SU-DHL-6 (cell line): ENCODE results near the gene TBC1D1.

Experiments
- H2AFZ ChIP-seq: fragments of 200-600 bp; sonication (generic); 2 replicates; pipeline ENCODE4 v1.6.1; 2014; ENCODE audit warnings: low read depth, mild to moderate bottlenecking, moderate library complexity, mixed read lengths, antibody characterized with exemption, low read length; ENCODE audit not compliant: severe bottlenecking
- H3F3A ChIP-seq: fragments of 200-600 bp; shearing (Covaris generic); 2 replicates; pipeline ENCODE4 v1.6.0; 2016; ENCODE audit warnings: antibody characterized with exemption, mild to moderate bottlenecking; ENCODE audit not compliant: insufficient read depth
- H3K27ac ChIP-seq: fragments of 200-600 bp; sonication (generic); 2 replicates; pipeline ENCODE4 v1.5.1; 2016; ENCODE audit warnings: low read depth, mild to moderate bottlenecking, low read length, moderate library complexity, mixed read lengths
- H3K27me3 ChIP-seq: fragments of 200-600 bp; sonication (generic), shearing (Covaris generic); 2 replicates; pipeline ENCODE4 v1.6.0; 2014; ENCODE audit warnings: mild to moderate bottlenecking, low read length
- H3K36me3 ChIP-seq: fragments of 200-600 bp; sonication (generic); 2 replicates; pipeline ENCODE4 v1.6.1; 2014; ENCODE audit warnings: mild to moderate bottlenecking, low read length, mixed read lengths
- H3K4me2 ChIP-seq: fragments of 300-600, 200-600 bp; shearing (Covaris generic), sonication (generic); 2 replicates; pipeline ENCODE4 v1.6.0; 2014; ENCODE audit warnings: low read length, low read depth, mild to moderate bottlenecking; ENCODE audit not compliant: poor library complexity, severe bottlenecking
- H3K4me3 ChIP-seq: fragments of 200-600 bp; sonication (generic); 2 replicates; pipeline ENCODE4 v1.5.1; 2014; ENCODE audit warnings: antibody characterized with exemption, low read length, mild to moderate bottlenecking, mixed read lengths; ENCODE audit not compliant: insufficient read depth, poor library complexity, severe bottlenecking
- H3K79me2 ChIP-seq: fragments of 200-600 bp; sonication (generic); 2 replicates; pipeline ENCODE4 v1.6.1; 2014; ENCODE audit warnings: mild to moderate bottlenecking, low read length, moderate library complexity; ENCODE audit not compliant: insufficient read depth
- H3K9ac ChIP-seq: fragments of 200-600 bp; sonication (generic); 2 replicates; pipeline ENCODE4 v1.7.0; 2014; ENCODE audit warnings: mild to moderate bottlenecking, low read length
- H3K9me2 ChIP-seq: fragments of 200-600 bp; sonication (generic); replicated peaks from 2 replicates; pipeline ENCODE4 v1.6.1; 2014; ENCODE audit warnings: low read length; ENCODE audit not compliant: insufficient read depth
- H3K9me3 ChIP-seq: fragments of 200-600 bp; sonication (generic); 2 replicates; pipeline ENCODE4 v1.6.1; 2014; ENCODE audit warnings: low read length, mixed read lengths; ENCODE audit not compliant: insufficient read depth
- H4K20me1 ChIP-seq: fragments of 200-600 bp; sonication (generic); 2 replicates; pipeline ENCODE4 v1.6.1; 2014; ENCODE audit warnings: low read depth, mild to moderate bottlenecking, antibody characterized with exemption, low read length, moderate library complexity, mixed read lengths
- CTCF ChIP-seq: fragments of 200-600 bp; sonication (generic); IDR thresholded peaks from one replicate; pipeline ENCODE4 v1.5.1; 2017; ENCODE audit warnings: antibody characterized with exemption, mild to moderate bottlenecking, low read length, moderate library complexity; ENCODE audit not compliant: insufficient read depth, poor library complexity, severe bottlenecking
- EZH2phosphoT487 ChIP-seq: fragments of 200-600 bp; sonication (generic), shearing (Covaris generic); conservative IDR thresholded peaks from 2 replicates; pipeline ENCODE4 v1.6.1; 2018; ENCODE audit warnings: mild to moderate bottlenecking, antibody characterized with exemption, low read length, moderate library complexity, mixed read lengths

Gene TBC1D1

DNA sequence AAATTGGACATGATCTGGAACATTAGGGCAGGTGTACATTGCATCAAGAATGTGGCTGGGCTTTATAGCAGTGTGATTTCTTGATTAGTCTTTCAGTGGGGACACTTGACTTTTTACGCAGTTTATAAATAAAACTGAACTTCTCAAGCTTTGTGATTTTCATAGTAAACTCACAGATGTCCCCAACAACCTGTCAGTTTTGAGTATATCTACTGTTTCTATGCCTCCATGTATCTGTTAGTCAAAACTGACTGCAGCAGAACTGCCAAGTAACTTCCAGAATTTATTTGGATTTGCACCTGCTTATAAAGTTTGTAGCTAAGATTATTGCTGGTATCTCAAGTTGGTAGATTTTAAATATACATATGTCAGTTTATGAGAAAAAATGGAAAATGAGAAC lies 89.4 kb downstream of the TBC1D1 start:
- peaks cover 27% of the 10 kb centered on the region for H3K79me2 ChIP-seq
- H3K9ac ChIP-seq: no peak overlapping the region
- TF ChIP-seq EZH2phosphoT487 (no peak), CTCF (no peak)

GRCh38 chr4:37981425-37981824 lies 90.5 kb downstream of the TBC1D1 start:
- Histone ChIP-seq H3K9ac (no peak overlapping the region), H3K27me3 (no peaks in the 10 kb centered on the region), H3K4me3 (no peak overlapping the region), H3K36me3 (no peaks in the 10 kb centered on the region), H3K79me2 (peaks cover 35% of the 10 kb centered on the region), H3K27ac (no peak overlapping the region), H3K9me2 (no peaks in the 10 kb centered on the region), H3K4me2 (no peak overlapping the region), H3K9me3 (no peaks in the 10 kb centered on the region), H4K20me1 (peaks cover 19% of the 10 kb centered on the region), H2AFZ (no peak overlapping the region), H3F3A (peaks cover 25% of the 10 kb centered on the region)
- no peak for TF ChIP-seq CTCF
- TF ChIP-seq EZH2phosphoT487: no peak

More for the DNA sequence above, 89.4 kb downstream of the TBC1D1 start:
- peaks cover 32% of the 10 kb centered on the region for H3F3A ChIP-seq
- H3K9me2 ChIP-seq: no peaks in the 10 kb centered on the region
- H3K4me2 ChIP-seq: peak overlapping the region; percentile 95
- H2AFZ ChIP-seq: no peak overlapping the region
- peaks cover 19% of the 10 kb centered on the region for H4K20me1 ChIP-seq
- no peaks in the 10 kb centered on the region for H3K36me3 ChIP-seq
- no peak overlapping the region for H3K4me3 ChIP-seq
- H3K27me3 ChIP-seq: no peaks in the 10 kb centered on the region
- H3K9me3 ChIP-seq: no peaks in the 10 kb centered on the region
- no peak overlapping the region for H3K27ac ChIP-seq

GRCh38 chr4:37981844-37982720 lies 91.2 kb downstream of the TBC1D1 start:
- Histone ChIP-seq H3F3A (peaks cover 20% of the 10 kb centered on the region), H3K36me3 (no peaks in the 10 kb centered on the region), H2AFZ (no peak overlapping the region), H3K27ac (no peak overlapping the region), H3K9me2 (no peaks in the 10 kb centered on the region), H3K9me3 (no peaks in the 10 kb centered on the region), H3K4me3 (no peak overlapping the region), H3K9ac (no peak overlapping the region), H3K79me2 (peaks cover 35% of the 10 kb centered on the region), H3K4me2 (no peak overlapping the region), H4K20me1 (peaks cover 19% of the 10 kb centered on the region), H3K27me3 (no peaks in the 10 kb centered on the region)
- TF ChIP-seq CTCF (no peak), EZH2phosphoT487 (no peak)
